Measurements from ENCODE around the gene CD248.

Gene CD248

DNA sequence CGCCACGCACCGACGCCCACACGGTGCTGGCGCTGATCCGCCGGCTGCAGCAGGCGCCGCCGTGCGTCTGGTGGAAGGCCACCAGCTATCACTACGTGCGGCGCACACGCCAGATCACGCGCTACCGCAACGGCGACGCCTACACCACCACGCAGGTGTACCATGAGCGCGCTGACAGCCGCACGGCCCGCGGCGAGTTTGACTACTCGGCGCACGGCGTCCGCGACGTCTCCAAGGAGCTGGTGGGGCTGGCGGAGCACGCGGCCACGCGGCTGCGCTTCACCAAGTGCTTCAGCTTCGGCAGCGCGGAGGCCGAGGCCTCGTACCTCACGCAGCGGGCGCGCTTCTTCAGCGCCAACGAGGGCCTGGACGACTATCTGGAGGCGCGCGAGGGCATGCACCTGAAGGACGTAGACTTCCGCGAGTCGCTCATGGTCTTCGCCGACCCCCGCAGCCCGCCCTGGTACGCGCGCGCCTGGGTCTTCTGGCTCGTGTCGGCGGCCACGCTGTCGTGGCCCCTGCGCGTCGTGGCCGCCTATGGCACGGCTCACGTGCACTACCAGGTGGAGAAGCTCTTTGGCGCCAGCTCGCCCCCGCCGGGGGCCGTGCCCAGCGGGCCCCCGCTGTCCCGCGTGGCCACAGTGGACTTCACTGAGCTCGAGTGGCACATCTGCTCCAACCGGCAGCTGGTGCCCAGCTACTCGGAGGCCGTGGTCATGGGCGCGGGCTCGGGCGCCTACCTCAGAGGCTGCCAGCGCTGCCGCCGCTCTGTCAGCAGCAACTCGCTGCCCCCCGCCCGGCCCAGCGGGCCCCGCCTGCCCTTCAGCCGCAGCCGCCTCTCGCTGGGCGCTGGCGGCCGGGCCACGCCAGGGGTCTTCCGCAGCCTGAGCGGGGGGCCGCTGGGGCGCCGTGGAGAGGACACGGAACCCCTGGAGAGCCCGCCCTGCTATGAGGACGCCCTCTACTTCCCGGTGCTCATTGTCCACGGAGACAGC, 21.9 kb downstream of the CD248 start:
- no peak overlapping the region for H3K27ac ChIP-seq (ENCODE audit: low read depth, low read length)
- no peak for TF ChIP-seq CTCF (IDR thresholded peaks at IDR 0.05; ENCODE audit: insufficient read depth, low read length, poor library complexity, severe bottlenecking)
- no peak for TF ChIP-seq EZH2phosphoT487 (conservative IDR thresholded peaks at IDR 0.05; ENCODE audit: low read length)
- no peak overlapping the region for H3K9ac ChIP-seq (ENCODE audit: low read length)
- no peaks in the 10 kb centered on the region for H3K9me3 ChIP-seq (ENCODE audit: insufficient read depth, low read length)
- H3K36me3 ChIP-seq (ENCODE audit: low read length), result no peaks in the 10 kb centered on the region
- H3K4me2 ChIP-seq (ENCODE audit: low read depth, low read length, poor library complexity, severe bottlenecking), result no peak overlapping the region
- no peak overlapping the region for H3K4me3 ChIP-seq (ENCODE audit: insufficient read depth, low read length, poor library complexity, severe bottlenecking)
- H3K27me3 ChIP-seq (ENCODE audit: low read length), result no peaks in the 10 kb centered on the region
- H2AFZ ChIP-seq (ENCODE audit: low read depth, low read length, severe bottlenecking), result no peak overlapping the region
- H4K20me1 ChIP-seq (ENCODE audit: low read depth, low read length), result no peaks in the 10 kb centered on the region
- H3K79me2 ChIP-seq (ENCODE audit: insufficient read depth, low read length), result no peaks in the 10 kb centered on the region
- no peaks in the 10 kb centered on the region for H3F3A ChIP-seq (ENCODE audit: insufficient read depth)
- H3K9me2 ChIP-seq (replicated peaks; ENCODE audit: insufficient read depth, low read length), result no peaks in the 10 kb centered on the region

GRCh38 chr11:66293777-66294625, 22.8 kb downstream of the CD248 start:
- TF ChIP-seq CTCF (IDR thresholded peaks at IDR 0.05; ENCODE audit: insufficient read depth, low read length, poor library complexity, severe bottlenecking) (no peak), EZH2phosphoT487 (conservative IDR thresholded peaks at IDR 0.05; ENCODE audit: low read length) (no peak)
- Histone ChIP-seq H3K36me3 (ENCODE audit: low read length) (no peaks in the 10 kb centered on the region), H3K79me2 (ENCODE audit: insufficient read depth, low read length) (no peaks in the 10 kb centered on the region), H3K4me3 (ENCODE audit: insufficient read depth, low read length, poor library complexity, severe bottlenecking) (no peak overlapping the region), H3K27ac (ENCODE audit: low read depth, low read length) (no peak overlapping the region), H2AFZ (ENCODE audit: low read depth, low read length, severe bottlenecking) (no peak overlapping the region), H3K9me2 (replicated peaks; ENCODE audit: insufficient read depth, low read length) (no peaks in the 10 kb centered on the region), H3K27me3 (ENCODE audit: low read length) (no peaks in the 10 kb centered on the region), H4K20me1 (ENCODE audit: low read depth, low read length) (no peaks in the 10 kb centered on the region), H3K4me2 (ENCODE audit: low read depth, low read length, poor library complexity, severe bottlenecking) (no peak overlapping the region), H3K9me3 (ENCODE audit: insufficient read depth, low read length) (no peaks in the 10 kb centered on the region), H3K9ac (ENCODE audit: low read length) (no peak overlapping the region), H3F3A (ENCODE audit: insufficient read depth) (no peaks in the 10 kb centered on the region)

GRCh38 chr11:66293352-66293751, 23.5 kb downstream of the CD248 start:
- Histone ChIP-seq H2AFZ (ENCODE audit: low read depth, low read length, severe bottlenecking) (no peak overlapping the region), H3K9ac (ENCODE audit: low read length) (no peak overlapping the region), H3K27ac (ENCODE audit: low read depth, low read length) (no peak overlapping the region), H3K9me2 (replicated peaks; ENCODE audit: insufficient read depth, low read length) (no peaks in the 10 kb centered on the region), H3K4me2 (ENCODE audit: low read depth, low read length, poor library complexity, severe bottlenecking) (no peak overlapping the region), H3K9me3 (ENCODE audit: insufficient read depth, low read length) (no peaks in the 10 kb centered on the region), H3F3A (ENCODE audit: insufficient read depth) (no peaks in the 10 kb centered on the region), H3K4me3 (ENCODE audit: insufficient read depth, low read length, poor library complexity, severe bottlenecking) (no peak overlapping the region), H3K36me3 (ENCODE audit: low read length) (no peaks in the 10 kb centered on the region), H4K20me1 (ENCODE audit: low read depth, low read length) (no peaks in the 10 kb centered on the region), H3K27me3 (ENCODE audit: low read length) (no peaks in the 10 kb centered on the region), H3K79me2 (ENCODE audit: insufficient read depth, low read length) (no peaks in the 10 kb centered on the region)
- no peak for TF ChIP-seq CTCF (IDR thresholded peaks at IDR 0.05; ENCODE audit: insufficient read depth, low read length, poor library complexity, severe bottlenecking)
- TF ChIP-seq EZH2phosphoT487 (conservative IDR thresholded peaks at IDR 0.05; ENCODE audit: low read length), result no peak
